Nephron progenitor cell (in vitro differentiated cells): ENCODE measurements around the gene NRP1.

Source experiments
- DNase-seq: peaks from one replicate; pipeline ENCODE4 v3.0.0; 2021
- H3K27ac Mint-ChIP-seq: 2 replicates; pipeline ENCODE4 v1.8.0; 2021; ENCODE audit warnings: mild to moderate bottlenecking, moderate library complexity, mixed read lengths
- H3K27me3 Mint-ChIP-seq: 2 replicates; pipeline ENCODE4 v1.8.0; 2021; ENCODE audit warnings: mild to moderate bottlenecking, low read depth, mixed read lengths; ENCODE audit not compliant: poor library complexity
- H3K36me3 Mint-ChIP-seq: 2 replicates; pipeline ENCODE4 v1.8.0; 2021; ENCODE audit warnings: low read depth, mixed read lengths
- H3K4me1 Mint-ChIP-seq: 2 replicates; pipeline ENCODE4 v1.8.0; 2021; ENCODE audit warnings: mixed read lengths
- H3K4me3 Mint-ChIP-seq: 2 replicates; pipeline ENCODE4 v1.8.0; 2021; ENCODE audit warnings: mild to moderate bottlenecking, moderate library complexity, mixed read lengths
- H3K9me3 Mint-ChIP-seq: 2 replicates; pipeline ENCODE4 v1.8.0; 2021; ENCODE audit warnings: mild to moderate bottlenecking, moderate library complexity, mixed read lengths
- TF ChIP-seq, protein P1 (sequence below): fragments of 200-600 bp; sonication (generic); IDR thresholded peaks from 2 replicates; pipeline ENCODE4 v1.5.0; 2021; ENCODE audit warnings: antibody characterized with exemption

Gene NRP1

DNA sequence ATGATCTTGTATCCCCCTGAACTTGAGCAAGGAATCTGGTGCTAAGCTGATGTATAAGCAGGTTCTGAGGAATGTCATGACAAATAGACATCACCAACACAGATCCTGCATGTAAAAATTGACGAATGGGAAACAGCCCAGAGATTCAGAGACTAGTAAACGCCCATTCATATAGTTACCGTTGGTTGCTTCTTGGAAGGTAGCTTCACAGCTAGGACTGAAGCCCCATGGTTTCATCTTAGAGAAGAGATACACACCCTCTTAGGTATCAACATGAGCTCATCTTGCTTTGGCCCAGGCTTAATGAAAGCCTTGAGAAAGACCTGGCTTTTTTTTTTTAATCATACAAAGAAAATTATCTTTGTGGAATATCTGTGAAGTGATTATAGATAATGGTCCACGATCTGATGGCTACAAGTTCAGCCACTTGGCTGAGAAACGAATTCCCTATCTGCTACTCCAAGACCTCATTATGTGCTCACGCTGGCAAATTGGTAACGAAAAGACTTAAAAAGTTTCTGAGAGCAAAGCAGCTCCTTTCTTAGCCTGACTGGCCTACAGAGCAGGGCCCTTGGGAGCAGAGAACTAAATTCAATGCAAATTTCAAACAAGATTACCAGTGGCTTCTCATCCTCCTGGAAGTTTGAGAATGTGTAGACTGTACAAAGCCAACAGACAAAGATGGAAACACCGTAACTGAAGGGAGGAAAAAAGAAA lies 181.1 kb downstream of the NRP1 start:
- TF ChIP-seq, protein P1, sequence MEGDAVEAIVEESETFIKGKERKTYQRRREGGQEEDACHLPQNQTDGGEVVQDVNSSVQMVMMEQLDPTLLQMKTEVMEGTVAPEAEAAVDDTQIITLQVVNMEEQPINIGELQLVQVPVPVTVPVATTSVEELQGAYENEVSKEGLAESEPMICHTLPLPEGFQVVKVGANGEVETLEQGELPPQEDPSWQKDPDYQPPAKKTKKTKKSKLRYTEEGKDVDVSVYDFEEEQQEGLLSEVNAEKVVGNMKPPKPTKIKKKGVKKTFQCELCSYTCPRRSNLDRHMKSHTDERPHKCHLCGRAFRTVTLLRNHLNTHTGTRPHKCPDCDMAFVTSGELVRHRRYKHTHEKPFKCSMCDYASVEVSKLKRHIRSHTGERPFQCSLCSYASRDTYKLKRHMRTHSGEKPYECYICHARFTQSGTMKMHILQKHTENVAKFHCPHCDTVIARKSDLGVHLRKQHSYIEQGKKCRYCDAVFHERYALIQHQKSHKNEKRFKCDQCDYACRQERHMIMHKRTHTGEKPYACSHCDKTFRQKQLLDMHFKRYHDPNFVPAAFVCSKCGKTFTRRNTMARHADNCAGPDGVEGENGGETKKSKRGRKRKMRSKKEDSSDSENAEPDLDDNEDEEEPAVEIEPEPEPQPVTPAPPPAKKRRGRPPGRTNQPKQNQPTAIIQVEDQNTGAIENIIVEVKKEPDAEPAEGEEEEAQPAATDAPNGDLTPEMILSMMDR = no peak
- H3K27ac Mint-ChIP-seq = no peak overlapping the region
- H3K27me3 Mint-ChIP-seq = peaks cover 8% of the 10 kb centered on the region
- H3K4me3 Mint-ChIP-seq = no peak overlapping the region
- H3K9me3 Mint-ChIP-seq = peaks cover 4% of the 10 kb centered on the region
- no peak for DNase-seq
- peaks cover 12% of the 10 kb centered on the region for H3K4me1 Mint-ChIP-seq
- H3K36me3 Mint-ChIP-seq = no peaks in the 10 kb centered on the region

GRCh38 chr10:33152750-33153149 lies 181.7 kb downstream of the NRP1 start:
- H3K36me3 Mint-ChIP-seq = no peaks in the 10 kb centered on the region
- H3K4me3 Mint-ChIP-seq = no peak overlapping the region
- TF ChIP-seq, protein P1 = no peak
- peaks cover 8% of the 10 kb centered on the region for H3K9me3 Mint-ChIP-seq
- peaks cover 8% of the 10 kb centered on the region for H3K27me3 Mint-ChIP-seq
- H3K4me1 Mint-ChIP-seq = peaks cover 10% of the 10 kb centered on the region
- H3K27ac Mint-ChIP-seq = no peak overlapping the region
- DNase-seq = no peak

DNA sequence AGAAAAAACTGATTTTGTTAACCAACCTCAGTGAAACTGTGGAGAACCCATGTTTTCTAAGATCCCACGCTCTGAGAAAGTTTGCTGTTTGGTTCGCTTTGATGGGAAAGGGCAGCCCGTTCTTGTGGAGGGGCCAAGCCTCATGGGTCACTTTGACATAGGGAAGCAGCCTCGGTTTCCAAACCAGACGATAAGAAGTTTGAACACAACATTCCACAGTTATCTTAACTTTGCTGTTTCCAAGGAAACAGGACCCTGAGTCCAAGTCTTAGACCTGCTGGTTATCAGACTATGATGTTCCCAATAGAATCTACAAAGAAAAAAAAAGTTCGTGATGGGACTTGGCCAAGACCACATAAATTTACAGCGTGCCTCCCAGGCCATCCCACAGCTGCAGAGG lies 182.3 kb downstream of the NRP1 start:
- DNase-seq = no peak
- peaks cover 8% of the 10 kb centered on the region for H3K27me3 Mint-ChIP-seq
- H3K9me3 Mint-ChIP-seq = peaks cover 12% of the 10 kb centered on the region
- peaks cover 4% of the 10 kb centered on the region for H3K4me1 Mint-ChIP-seq
- H3K4me3 Mint-ChIP-seq = no peak overlapping the region
- no peak overlapping the region for H3K27ac Mint-ChIP-seq
- TF ChIP-seq, protein P1 = no peak
- H3K36me3 Mint-ChIP-seq = no peaks in the 10 kb centered on the region

GRCh38 chr10:33151344-33151864 lies 183.1 kb downstream of the NRP1 start:
- no peak overlapping the region for H3K4me3 Mint-ChIP-seq
- H3K27ac Mint-ChIP-seq = no peak overlapping the region
- DNase-seq = no peak
- TF ChIP-seq, protein P1 = no peak
- H3K9me3 Mint-ChIP-seq = peaks cover 16% of the 10 kb centered on the region
- H3K36me3 Mint-ChIP-seq = no peaks in the 10 kb centered on the region
- H3K4me1 Mint-ChIP-seq = no peaks in the 10 kb centered on the region
- H3K27me3 Mint-ChIP-seq = peaks cover 8% of the 10 kb centered on the region

- no peak overlapping the region for H3K27ac Mint-ChIP-seq
- no peak overlapping the region for H3K4me3 Mint-ChIP-seq
- no peaks in the 10 kb centered on the region for H3K4me1 Mint-ChIP-seq
- peaks cover 8% of the 10 kb centered on the region for H3K27me3 Mint-ChIP-seq
- peaks cover 16% of the 10 kb centered on the region for H3K9me3 Mint-ChIP-seq
- TF ChIP-seq, protein P1 = no peak
- H3K36me3 Mint-ChIP-seq = no peaks in the 10 kb centered on the region
- DNase-seq = no peak
Measured at GRCh38 chr10:33150889-33151288, 183.6 kb downstream of the NRP1 start.

DNA sequence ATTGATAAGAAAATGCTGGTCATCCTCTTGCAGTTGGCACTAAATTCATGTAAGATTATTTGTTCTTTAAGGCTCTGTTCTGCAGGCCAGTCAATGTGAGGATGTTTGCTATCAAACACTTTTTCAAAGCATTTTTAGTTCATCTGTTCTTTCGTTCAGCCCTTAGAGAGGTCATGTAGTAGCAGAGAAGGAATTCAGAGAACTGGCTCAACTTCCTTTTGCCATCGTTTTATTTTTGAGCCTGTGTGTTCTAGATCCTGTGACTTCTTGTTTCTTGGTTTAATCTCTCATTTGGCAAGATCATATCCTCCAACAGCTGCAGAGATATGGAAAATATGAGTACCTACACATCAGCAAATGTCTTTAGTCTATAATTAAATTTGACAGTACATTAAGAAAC lies 184.3 kb downstream of the NRP1 start:
- no peak for DNase-seq
- TF ChIP-seq, protein P1 = no peak
- no peaks in the 10 kb centered on the region for H3K36me3 Mint-ChIP-seq
- no peak overlapping the region for H3K4me3 Mint-ChIP-seq
- peaks cover 16% of the 10 kb centered on the region for H3K9me3 Mint-ChIP-seq
- H3K4me1 Mint-ChIP-seq = no peaks in the 10 kb centered on the region
- no peak overlapping the region for H3K27ac Mint-ChIP-seq
- peaks cover 8% of the 10 kb centered on the region for H3K27me3 Mint-ChIP-seq
